GM18951 (cell line): ENCODE measurements around the gene GPS1.

Experiments
- POLR2A ChIP-seq: IDR thresholded peaks from 4 replicates; pipeline ENCODE4 v1.6.1; 2011; ENCODE audit warnings: mild to moderate bottlenecking; ENCODE audit not compliant: insufficient read length, insufficient read depth; ENCODE audit errors: extremely low read depth
- in situ Hi-C: fragments of 300-500 bp; cut with MboI; formaldehyde crosslinking; loops from one replicate; pipeline ENCODE4 v1.12.0; 2022; ENCODE audit warnings: low sequenced_read_pairs, mixed read lengths, inconsistent platforms; ENCODE audit not compliant: unreplicated experiment

Gene GPS1

GRCh38 chr17:82086941-82087906 lies 35.5 kb downstream of the GPS1 start:
- in situ Hi-C loops = no loop called here

GRCh38 chr17:82087961-82088837 lies 36.5 kb downstream of the GPS1 start:
- no peak for TF ChIP-seq POLR2A
- in situ Hi-C loops = no loop called here

More at GRCh38 chr17:82086941-82087906, 35.5 kb downstream of the GPS1 start:
- no peak for TF ChIP-seq POLR2A

GRCh38 chr17:82088838-82089722 lies 37.4 kb downstream of the GPS1 start:
- in situ Hi-C loops = no loop called here
- no peak for TF ChIP-seq POLR2A

GRCh38 chr17:82089723-82090548 lies 38.2 kb downstream of the GPS1 start:
- in situ Hi-C loops = no loop called here
- TF ChIP-seq POLR2A = no peak

GRCh38 chr17:82090549-82091263 lies 39.0 kb downstream of the GPS1 start:
- in situ Hi-C loops = no loop called here
- TF ChIP-seq POLR2A = no peak

- in situ Hi-C loops = no loop called here
- no peak for TF ChIP-seq POLR2A
These were observed 39.8 kb downstream of the GPS1 start for GRCh38 chr17:82091264-82092066.

GRCh38 chr17:82092094-82092586 lies 40.4 kb downstream of the GPS1 start:
- in situ Hi-C loops = no loop called here
- no peak for TF ChIP-seq POLR2A

- in situ Hi-C loops = no loop called here
- no peak for TF ChIP-seq POLR2A
These were observed 40.9 kb downstream of the GPS1 start for GRCh38 chr17:82092628-82092994.

- TF ChIP-seq POLR2A = no peak
- in situ Hi-C loops = no loop called here
These were observed 41.5 kb downstream of the GPS1 start for GRCh38 chr17:82092995-82093751.
